PC-9 (cell line): ENCODE measurements around the gene ADARB2.

Source experiments
- CTCF ChIP-seq: fragments of 200-600 bp; sonication (generic); conservative IDR thresholded peaks from 2 replicates; pipeline ENCODE4 v1.6.1; 2017; ENCODE audit warnings: mixed run types, antibody characterized with exemption, mild to moderate bottlenecking, moderate library complexity
- EZH2 ChIP-seq: fragments of 200-600 bp; sonication (generic); IDR thresholded peaks from 2 replicates; pipeline ENCODE4 v1.8.0; 2017; ENCODE audit warnings: antibody characterized with exemption, low read depth

GRCh38 chr10:1746796-1747195 lies 9.5 kb upstream of the ADARB2 start:
- TF ChIP-seq EZH2 (no peak), CTCF (no peak)
